HL-60 (cell line): ENCODE results near the gene NBEAL1.
"Not testable (repeated sequence)": the region's sequence is repeated elsewhere in the genome, so short reads cannot be mapped to it uniquely, and the experiment has no call there.

ENCODE experiments used
- CTCF ChIP-seq: IDR thresholded peaks from one replicate; pipeline ENCODE4 v1.5.1; 2011; ENCODE audit warnings: low read length, control low read depth, inconsistent platforms; ENCODE audit not compliant: insufficient read depth
- GABPA ChIP-seq: IDR thresholded peaks from 2 replicates; pipeline ENCODE4 v1.6.1; 2012; ENCODE audit warnings: low read depth
- POLR2AphosphoS5 ChIP-seq: IDR thresholded peaks from 2 replicates; pipeline ENCODE4 v1.6.1; 2012; ENCODE audit warnings: low read depth
- SPI1 ChIP-seq: IDR thresholded peaks from 2 replicates; pipeline ENCODE4 v1.6.1; 2012; ENCODE audit warnings: low read depth, mild to moderate bottlenecking, borderline replicate concordance
- TF ChIP-seq, protein P1 (sequence below): IDR thresholded peaks from 2 replicates; pipeline ENCODE4 v1.6.1; 2012; ENCODE audit warnings: low read depth; ENCODE audit not compliant: insufficient replicate concordance

DNA sequence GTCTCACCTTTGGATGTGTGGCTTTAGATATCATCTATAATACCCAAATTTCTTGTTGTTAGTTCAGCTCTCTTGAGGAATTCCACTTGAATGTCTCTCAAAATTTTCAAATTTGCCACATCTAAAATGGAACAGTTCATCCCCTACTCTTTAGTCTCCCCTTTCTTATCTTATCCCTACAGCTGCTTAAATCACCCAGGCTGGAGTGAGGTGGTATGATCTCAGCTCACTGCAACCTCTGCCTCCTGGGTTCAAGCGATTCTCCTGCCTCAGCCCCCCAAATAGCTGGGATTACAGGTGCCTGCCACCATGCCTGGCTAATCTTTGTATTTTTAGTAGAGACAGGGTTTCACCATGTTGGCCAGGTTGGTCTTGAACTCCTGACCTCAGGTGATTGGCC is 71.7 kb downstream of the NBEAL1 start:
- TF ChIP-seq CTCF, POLR2AphosphoS5, GABPA, SPI1: not testable (repeated sequence)
- TF ChIP-seq, protein P1, sequence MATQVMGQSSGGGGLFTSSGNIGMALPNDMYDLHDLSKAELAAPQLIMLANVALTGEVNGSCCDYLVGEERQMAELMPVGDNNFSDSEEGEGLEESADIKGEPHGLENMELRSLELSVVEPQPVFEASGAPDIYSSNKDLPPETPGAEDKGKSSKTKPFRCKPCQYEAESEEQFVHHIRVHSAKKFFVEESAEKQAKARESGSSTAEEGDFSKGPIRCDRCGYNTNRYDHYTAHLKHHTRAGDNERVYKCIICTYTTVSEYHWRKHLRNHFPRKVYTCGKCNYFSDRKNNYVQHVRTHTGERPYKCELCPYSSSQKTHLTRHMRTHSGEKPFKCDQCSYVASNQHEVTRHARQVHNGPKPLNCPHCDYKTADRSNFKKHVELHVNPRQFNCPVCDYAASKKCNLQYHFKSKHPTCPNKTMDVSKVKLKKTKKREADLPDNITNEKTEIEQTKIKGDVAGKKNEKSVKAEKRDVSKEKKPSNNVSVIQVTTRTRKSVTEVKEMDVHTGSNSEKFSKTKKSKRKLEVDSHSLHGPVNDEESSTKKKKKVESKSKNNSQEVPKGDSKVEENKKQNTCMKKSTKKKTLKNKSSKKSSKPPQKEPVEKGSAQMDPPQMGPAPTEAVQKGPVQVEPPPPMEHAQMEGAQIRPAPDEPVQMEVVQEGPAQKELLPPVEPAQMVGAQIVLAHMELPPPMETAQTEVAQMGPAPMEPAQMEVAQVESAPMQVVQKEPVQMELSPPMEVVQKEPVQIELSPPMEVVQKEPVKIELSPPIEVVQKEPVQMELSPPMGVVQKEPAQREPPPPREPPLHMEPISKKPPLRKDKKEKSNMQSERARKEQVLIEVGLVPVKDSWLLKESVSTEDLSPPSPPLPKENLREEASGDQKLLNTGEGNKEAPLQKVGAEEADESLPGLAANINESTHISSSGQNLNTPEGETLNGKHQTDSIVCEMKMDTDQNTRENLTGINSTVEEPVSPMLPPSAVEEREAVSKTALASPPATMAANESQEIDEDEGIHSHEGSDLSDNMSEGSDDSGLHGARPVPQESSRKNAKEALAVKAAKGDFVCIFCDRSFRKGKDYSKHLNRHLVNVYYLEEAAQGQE = not testable (repeated sequence)
